Umbilical cord (tissue), 2 donors: ENCODE data around the gene ESRRB. TPM values are rescaled to one million over a fixed set of nuclear protein-coding genes. Genes with fewer than 3 reads are reported as not detected.
A peak's percentile ranks its signal among the peaks of the same experiment; 100 is the strongest.
"Not testable (repeated sequence)": the region's sequence is repeated elsewhere in the genome, so short reads cannot be mapped to it uniquely, and the experiment has no call there.

Experiments used
- DNase-seq: peaks from one replicate; pipeline ENCODE4 v3.0.0-alpha.2; 2015; ENCODE audit warnings: low spot score
- total RNA-seq: library from RNA; depleted of rRNA; stranded (reverse); fragments of >200 nt; gene quantifications from one replicate; pipeline ENCODE4 v1.2.3, GENCODE V29; 2014; ENCODE audit warnings: low replicate concordance; ENCODE audit not compliant: insufficient read depth

Gene ESRRB
- total RNA-seq, 1 donor from 2014 or later: 1.2 TPM

DNA sequence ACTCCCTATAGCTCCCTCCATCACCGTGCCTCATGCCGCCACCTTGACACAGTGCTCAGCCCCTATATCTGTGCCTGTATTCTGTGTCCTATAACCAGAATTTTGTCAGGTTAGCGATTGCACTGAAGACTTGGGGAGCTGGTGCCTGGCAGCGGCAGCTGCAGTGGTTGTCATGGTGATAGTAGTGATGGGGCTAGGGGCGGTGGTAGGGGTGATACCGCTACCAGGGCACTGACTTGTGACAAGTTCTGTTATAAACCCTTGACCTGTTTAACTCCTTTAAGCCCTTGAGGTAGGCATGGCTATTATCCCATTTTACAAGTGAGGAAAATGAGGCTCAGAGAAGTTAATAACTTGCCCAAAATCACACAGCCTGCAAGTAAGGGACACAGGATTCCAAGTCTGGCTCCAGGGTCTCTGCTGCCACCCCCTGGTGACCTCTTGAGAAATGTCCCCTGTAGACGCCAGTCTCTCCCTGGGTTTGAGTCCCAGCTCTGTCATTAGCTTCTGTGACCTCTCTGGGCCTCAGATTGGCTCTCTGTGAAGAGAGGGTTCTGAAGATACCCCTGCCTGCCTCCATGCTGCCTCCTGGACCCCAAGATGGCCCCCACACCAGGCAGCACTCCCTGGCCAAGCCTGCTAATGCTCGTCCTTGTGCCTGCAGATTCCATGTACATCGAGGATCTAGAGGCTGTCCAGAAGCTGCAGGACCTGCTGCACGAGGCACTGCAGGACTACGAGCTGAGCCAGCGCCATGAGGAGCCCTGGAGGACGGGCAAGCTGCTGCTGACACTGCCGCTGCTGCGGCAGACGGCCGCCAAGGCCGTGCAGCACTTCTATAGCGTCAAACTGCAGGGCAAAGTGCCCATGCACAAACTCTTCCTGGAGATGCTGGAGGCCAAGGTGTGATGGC is 121.9 kb downstream of the ESRRB start:
- DNase-seq: no peak

DNA sequence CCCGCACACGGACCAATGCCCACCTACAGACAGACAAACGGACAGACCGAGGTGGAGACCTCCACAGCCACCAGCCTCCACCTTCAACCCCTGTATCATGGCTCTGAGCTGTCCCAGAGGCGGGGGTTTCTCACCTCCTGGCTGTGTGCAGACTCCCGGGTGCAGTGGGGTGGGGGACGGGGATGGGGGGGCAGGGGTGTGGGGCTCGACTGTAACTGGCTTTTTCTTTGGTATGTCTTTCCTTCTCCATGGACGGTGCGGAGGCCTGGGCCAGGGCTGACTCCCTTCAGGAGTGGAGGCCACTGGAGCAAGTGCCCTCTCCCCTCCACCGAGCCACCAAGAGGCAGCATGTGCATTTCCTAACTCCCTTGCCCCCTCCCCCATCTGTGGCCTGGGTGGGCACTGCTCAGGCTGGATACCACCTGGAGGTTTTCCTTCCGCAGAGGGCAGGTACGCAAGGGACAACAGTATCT is 122.6 kb downstream of the ESRRB start:
- no peak for DNase-seq

DNA sequence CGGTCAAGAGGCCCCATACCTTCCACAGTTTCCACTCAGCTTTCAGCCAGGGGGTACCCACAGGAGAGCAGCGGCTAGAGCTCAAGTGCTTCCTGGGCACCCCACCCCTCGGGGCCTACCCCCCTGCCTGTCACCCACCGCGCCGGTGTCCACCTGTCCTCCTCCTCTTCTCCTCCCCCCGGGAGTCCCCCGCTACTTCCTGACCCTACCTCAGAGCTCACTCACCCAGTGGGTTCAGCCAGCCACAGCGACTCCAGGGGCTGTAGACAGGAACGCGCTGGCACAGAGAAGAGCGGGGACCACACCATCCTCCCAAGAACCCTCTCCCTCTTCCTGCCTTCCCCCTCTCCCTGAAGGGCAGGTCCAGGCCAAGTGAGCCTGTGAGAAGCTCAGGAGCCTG is 123.0 kb downstream of the ESRRB start:
- DNase-seq: no peak

DNA sequence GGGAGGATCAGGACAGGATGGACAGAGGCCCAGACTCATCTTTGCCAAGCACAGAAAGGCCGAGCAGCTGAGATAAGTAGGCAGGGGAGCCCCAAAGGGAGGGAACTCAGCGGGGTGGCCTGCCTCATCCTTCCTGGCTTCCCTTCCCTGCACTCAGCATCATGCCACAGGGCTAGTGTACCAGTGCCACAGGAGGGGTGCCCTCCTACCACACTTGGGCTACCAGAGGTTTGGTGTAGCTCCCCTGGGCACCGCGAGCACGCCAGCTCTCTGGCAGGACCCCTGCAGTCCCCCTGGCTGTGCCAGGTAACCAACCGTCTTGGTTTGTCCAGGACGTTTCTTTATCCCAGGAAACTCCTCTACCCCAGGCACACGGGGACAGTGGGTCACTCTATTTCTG is 123.5 kb downstream of the ESRRB start:
- DNase-seq: no peak

DNA sequence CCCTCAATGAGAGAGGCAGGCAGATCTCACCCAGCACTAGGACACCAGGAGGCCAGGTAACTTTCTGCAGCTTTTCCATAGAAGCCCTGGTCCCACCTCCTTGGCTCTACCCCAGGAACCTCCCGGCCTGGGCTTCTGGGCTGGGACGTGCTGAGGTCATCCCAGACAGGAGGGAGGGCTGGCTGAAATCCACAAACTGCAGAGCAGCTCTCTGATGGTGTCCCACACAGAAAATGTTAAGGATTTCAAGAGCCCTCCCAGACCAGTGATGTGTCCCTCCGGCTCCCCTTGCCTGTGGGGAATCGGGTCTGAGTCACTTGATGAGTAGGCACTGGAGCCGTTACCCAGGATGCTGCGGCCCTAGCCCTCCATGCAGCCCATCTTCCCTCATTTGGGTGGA is 124.1 kb downstream of the ESRRB start:
- peak; percentile 66 for DNase-seq

DNA sequence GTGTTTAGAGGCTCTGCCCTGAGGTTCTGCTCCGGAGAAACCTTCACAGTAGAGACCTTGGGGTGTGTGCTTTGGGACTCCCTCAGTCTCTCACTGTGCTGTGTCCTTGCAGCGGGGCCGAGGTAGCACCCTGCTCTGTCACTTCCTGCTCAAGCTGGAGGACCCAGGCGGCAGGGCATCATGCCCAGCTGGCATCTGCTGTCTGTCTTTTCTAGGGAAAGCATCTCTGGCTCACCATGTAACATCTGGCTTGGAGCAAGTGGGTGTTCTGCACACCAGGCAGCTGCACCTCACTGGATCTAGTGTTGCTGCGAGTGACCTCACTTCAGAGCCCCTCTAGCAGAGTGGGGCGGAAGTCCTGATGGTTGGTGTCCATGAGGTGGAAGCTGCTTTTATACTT is 124.5 kb downstream of the ESRRB start:
- DNase-seq: no peak

DNA sequence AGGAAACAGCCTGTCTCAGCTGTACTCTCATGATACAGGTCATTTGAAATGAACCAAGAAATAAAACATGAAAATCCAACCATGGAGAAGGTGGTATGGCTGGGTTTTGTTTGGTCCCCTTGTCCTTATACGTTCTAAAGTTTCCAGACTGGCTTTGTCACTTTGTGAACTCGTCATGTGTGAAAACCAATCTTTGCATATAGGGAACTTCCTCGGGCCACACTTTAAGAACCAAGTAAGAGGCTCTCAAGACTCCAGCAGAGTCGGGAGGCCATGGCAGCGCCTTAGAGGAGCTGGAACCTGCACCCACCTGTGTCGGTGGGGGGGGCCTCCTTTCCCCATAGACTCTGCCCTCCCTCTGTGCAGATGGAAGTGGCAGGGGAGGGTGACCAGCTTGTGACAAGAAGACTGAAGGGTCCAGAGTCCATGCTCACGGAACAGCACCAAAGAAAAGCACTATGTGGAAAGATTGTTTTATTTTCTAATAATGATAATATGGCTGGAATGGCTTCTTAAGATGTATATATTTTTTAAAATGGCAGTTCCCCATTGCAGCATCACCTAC is 125.3 kb downstream of the ESRRB start:
- no peak for DNase-seq

DNA sequence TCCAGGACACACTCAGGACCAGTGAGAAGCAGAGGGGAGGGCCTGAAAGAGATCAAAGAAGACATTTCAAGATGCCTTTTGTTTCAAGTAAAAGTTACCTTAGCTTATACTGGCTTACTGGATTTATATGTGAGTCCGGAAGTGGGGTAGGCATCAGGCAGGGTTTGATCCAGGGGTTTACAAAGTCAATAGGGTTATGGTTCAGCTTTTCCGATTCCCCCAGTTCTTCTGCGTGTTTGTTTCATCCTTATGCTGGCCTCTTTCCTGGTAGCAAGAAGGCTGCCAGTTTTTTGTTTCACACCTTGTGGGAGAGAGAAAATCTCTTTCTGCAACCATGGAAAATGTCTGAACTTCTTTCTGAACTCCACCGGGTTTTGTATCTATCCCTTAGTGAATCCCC is 126.3 kb downstream of the ESRRB start:
- no peak for DNase-seq

DNA sequence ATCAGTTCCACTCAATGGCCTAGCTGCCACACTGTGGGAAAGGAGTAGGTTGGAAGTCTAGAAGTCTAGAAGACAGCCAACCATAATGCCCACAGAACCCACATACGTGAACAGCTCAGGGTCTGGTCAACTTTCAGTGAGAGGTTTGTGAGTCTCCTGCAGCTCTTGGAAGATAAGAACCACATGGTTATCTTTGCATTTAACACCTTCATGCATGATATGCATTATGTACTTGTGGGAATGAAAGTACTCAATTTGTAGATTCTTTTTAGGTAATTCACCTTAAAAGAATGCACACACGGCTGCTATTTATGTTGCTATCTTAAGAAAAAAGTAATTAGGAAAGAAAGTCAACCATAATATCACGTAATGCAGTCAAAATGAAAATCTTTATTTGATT is 126.7 kb downstream of the ESRRB start:
- no peak for DNase-seq

DNA sequence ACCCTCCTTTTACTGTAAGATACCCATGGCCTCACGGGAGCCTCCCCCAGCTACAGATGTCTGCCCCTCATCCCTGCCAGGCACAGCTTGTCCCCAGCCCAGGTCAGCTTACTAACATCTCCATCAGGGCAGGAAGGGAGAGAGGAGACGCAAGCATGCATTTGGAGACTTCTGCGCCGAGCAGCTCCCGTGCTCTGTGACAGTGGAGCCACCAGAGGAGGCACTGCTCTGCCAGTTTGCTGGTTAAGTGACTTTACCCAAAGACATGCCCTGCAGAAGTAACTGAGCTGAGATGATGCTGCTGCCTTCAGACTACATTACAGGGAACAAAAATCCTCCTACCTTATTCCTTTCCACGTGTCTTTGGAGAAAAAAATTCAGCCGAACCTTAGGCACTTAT is 133.4 kb downstream of the ESRRB start:
- no peak for DNase-seq

DNA sequence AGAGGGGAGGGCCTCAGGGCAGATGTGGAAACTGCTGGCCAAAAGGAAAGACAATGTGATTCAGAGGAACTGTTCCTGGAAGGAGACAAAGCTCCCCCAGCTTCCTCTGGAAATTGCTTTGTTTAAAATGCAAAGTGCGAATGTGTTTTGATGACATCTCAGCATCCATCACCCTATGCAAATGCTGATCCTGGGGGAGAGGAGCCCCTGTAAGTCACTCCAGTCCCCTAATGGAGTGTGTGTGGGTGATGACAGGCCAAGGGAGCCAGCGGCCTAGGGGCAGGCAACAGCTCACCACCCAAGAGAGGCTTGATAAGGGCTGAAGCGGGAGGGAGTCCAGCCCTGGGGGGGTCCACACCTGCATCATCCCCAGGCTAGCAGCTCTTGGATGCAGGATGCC is 134.2 kb downstream of the ESRRB start:
- no peak for DNase-seq

DNA sequence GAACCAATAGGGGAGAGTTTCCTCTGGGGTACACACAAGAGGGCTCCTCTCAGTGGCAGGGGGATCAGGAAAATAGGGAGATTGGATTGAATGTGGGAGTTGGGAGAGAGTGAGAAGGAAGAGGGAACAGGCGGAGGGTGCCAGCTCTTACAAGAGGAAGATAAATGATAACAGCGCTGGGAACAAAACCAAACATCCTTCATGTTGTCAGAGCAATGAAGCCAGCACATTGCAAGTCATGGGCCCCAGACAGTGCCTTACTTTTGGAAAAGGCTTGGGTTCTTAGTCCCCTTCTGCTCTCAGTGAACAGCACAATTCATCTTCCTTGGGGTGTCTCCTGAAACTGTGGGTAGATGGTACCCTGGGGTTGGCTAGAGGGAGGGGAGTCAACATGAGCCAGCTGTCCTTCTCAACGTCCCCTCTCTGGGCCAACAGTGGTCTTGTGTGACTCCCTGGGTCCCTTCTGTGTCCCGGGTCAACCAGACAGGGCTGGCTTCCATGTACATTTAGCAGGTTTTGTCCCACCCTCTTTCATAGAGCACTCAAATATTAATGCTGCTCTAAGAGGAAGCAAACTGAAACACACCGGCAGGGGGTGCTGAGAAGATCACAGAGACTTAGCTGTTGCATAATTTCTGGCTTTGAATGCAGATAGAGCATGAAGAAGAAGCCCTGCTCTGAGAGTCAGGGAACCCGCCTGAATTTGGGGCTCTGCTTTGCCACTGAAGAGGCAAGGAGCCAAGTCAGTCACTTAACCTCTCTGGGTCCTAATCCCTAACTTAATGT is 138.5 kb downstream of the ESRRB start:
- no peak for DNase-seq

DNA sequence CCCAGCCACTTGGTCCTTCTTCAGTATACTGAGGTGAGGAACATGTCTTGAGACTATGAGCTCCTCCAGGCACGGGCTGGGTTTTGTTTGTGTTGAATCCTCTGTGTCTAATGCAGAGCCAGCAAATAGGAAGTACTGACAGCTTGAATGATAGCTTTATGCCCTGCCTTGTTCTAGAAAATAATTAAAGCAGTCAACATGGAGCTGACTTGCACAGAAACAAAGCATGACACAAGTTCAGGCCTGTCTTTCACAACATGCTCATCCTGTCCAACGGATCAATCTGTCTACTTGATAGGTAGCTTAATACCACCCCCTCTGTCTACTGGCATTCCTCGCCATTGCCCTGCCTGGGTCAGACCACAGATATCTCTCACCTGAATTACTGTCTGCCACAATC is 140.9 kb downstream of the ESRRB start:
- peak; percentile 69 for DNase-seq

DNA sequence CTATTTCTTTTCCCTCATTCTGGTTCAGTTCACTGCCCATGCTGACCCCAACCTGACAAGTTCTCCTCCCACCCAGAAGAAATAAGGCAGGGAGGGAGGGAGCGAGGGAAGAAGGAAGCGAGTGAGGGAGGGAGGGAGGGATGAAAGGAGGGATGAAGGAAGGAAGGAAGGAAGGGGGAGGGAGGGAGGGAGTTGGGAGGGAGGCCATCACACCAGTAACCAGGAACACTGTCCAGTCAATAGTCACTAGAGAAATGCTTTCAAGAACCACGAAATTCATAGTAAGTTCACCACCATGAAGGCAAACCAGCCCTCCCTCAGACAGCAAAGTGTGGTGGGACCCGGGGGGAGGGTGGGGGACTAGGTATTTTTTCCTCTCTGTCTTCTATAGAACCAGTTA is 142.4 kb downstream of the ESRRB start:
- no peak for DNase-seq

DNA sequence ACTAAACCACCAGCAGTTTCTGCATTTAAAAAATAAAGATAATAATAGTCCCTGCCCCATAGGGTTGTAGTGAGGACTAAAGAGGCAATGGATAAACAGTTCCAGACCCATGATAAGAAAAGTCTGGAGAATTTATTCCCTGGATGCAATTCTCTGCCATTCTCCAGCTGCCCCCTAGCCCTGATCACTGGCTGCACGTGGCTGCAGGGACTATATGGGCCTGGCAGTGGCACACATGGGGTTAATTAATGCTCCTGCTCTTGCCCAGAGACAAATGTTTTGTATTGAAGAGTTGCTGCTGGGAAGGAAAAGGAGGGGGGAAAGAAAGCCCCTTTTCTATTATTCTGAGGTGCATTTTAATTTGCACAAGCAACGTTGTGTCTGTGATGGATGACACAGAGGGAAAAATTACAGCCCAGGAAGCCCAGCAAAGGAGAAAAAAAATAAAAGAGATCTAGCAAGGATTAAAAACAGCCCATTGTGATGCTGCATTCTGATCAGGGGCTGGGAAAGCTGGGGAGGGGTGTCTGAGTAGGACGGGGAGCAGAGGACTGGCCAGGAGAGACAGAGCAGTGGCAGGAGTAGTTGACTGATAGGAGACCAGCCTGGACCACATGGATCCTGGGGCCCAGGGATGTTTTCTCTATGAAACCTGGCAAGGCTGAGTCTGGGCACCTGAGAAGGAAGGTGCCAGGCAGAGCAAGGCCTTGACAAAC is 149.3 kb downstream of the ESRRB start:
- no peak for DNase-seq

DNA sequence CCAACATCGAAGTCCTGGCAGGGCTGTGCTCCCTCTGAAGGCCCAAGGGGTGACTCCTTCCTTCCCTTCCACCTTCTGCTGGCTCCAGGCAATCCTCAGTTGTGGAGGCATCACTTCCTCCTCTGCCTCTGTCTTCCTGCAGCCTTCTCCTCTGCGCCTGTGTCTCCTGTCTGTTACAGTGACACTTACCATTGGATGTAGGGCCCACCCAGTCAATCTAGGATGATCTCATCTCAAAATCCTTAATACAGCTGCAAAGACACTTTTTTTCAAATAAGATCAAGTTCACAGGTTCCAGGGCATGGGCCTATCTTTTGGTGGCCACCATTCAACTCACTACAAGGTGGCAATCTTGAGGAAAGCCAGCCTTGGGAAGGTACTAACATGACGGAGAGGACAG is 155.1 kb downstream of the ESRRB start:
- no peak for DNase-seq

DNA sequence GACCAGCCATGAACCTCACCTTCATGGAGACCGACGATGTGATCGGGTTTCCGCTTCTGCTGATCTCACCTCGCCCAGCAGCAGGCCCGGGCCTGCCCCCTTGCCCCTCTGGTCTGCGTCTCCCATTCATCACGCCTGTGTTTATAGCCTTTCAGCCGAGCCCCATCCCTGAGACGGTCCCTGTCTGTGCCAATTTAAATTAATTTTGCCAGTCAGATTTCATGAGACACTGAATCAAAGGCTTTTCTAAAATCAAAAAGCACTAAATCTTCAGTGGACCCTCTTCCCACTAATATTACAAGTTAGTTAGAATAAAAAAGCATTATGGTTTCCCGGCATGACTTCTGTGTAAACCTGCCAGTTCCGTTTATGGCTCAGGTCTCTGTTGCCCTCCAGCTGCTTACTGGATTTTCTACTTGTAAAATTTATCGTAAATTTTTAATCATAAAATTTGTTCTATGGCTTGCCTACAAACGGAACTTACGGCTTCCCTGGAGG is 155.9 kb downstream of the ESRRB start:
- DNase-seq: no peak

DNA sequence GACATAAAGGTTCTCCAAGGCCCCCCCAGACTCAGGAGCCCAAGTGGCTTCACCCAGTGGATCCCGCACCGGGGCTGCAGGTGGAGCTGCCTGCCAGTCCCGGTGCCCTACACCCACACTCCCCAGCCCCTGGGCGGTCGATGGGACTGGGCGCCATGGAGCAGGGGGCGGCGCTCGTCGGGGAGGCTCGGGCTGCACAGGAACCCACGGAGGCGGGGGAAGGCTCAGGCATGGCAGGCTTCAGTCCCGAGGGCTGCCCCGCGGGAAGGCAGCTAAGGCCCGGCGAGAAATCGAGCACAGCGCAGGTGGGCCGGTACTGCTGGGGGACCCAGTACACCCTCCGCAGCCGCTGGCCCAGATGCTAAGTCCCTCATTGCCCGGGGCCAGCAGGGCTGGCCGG is 160.7 kb downstream of the ESRRB start:
- not testable (repeated sequence) for DNase-seq

DNA sequence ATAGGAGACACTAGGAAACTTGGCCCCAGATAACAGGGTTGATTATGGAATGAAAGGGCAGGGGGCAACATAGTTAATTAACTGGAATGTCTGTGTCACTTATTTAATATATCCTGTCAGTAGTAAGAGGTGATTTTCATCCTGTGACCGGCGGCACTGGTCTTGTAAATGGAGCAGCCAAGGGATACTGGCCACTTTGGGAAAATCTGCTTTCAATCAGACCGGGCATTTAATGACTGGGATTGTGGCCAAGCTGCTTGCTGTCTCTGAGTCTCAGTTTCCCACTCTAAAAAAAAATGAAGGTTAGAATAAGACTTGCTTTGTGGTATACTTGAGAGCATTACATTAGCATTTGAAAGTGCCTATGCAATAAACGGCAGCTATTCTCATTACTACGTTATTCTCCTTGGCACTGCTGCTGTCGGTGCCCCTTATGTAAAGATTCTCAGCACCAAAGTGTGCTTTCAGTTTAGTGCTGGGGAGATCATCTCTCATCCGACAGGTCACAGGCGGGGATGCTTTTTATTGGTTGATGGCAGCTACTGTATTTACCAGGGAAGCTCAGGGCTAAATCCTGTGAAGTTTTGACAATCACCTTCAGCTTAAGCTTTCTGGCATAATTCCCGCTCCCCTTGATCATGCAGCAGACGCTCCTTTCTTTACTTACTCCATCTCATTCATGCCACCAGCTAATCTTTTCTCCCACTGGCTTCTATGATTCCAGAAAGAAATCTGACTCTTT is 162.1 kb downstream of the ESRRB start:
- peak; percentile 18 for DNase-seq

DNA sequence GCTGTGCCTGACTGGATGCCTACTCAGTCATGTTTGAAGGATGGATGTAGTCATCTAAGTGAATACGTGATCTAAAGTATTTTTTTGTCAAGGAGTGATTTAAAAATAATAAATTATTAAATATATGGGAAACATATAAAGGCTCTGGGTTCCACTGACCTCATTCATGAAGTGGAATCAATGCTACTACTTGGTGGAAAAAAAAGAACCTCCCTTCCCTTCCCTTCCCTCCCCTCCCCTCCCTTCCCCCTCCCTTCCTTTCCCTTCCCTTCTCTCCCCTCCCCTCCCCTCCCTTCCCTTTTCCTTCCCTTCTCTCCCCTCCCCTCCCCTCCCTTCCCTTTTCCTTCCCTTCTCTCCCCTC is 162.7 kb downstream of the ESRRB start:
- DNase-seq: no peak

DNA sequence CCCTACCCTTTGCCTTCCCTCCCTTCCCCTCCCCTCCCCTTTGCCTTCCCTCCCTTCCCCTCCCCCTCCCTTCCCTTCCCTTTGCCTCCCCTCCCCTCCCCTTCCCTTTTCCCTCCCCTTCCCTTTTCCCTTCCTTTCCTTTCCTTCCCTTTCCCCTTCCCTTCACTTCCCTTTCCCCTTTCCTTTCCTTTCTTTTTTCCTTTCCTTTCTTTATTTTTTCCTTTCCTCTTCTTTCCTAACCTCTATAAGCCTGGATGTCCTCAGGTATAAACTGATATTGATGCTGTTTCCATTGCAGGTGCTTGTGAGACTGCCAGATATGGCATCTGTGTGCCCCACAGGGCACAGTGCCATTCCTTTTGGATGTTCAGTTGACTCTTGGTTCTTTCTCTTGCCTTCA is 163.2 kb downstream of the ESRRB start:
- DNase-seq: no peak
